Measurements from ENCODE around the gene ENTPD2. TPM values are rescaled to one million over a fixed set of nuclear protein-coding genes. Genes with fewer than 3 reads are reported as not detected.

The ENTPD2 gene
- total and polyA plus RNA-seq, 2 of the 4 experiments (the other 2 are of a cell fraction) = not detected

GRCh38 chr9:137021979-137022661 lies 31.7 kb downstream of the ENTPD2 start:
- H3K9me1 ChIP-seq (ENCODE audit: insufficient read depth, low read length) = peaks cover 4% of the 10 kb centered on the region; the same call in 1 of the 2 replicates
- 0 out of 2 replicates have a peak, but pooled peaks have one; percentile 1 for TF ChIP-seq USF2 (IDR thresholded peaks at IDR 0.05; ENCODE audit: low read depth, low read length)
- no peak for TF ChIP-seq MXI1 (IDR thresholded peaks at IDR 0.05; ENCODE audit: borderline replicate concordance, low read depth, low read length)
- TF ChIP-seq RCOR1 (IDR thresholded peaks at IDR 0.05; ENCODE audit: insufficient replicate concordance, low read length) = no peak
- TF ChIP-seq SMC3 (IDR thresholded peaks at IDR 0.05; ENCODE audit: low read depth, low read length) = no peak
- TF ChIP-seq CHD1 (IDR thresholded peaks at IDR 0.05; ENCODE audit: low read depth, low read length) = no peak
- TF ChIP-seq CEBPB (IDR thresholded peaks at IDR 0.05; ENCODE audit: low read depth, low read length) = no peak
- no peak for TF ChIP-seq MAFK (IDR thresholded peaks at IDR 0.05; ENCODE audit: low read depth, low read length)
- peak; percentile 93 for TF ChIP-seq MAZ (IDR thresholded peaks at IDR 0.05; ENCODE audit: borderline replicate concordance, low read depth, low read length)
- no peak overlapping the region for H3K14ac ChIP-seq (replicated peaks; ENCODE audit: low read depth, low read length)
- peaks cover under 1% of the 10 kb centered on the region for H3K4me1 ChIP-seq (ENCODE audit: control insufficient read depth, insufficient read depth, low read length)
- no peak overlapping the region for H3K4me3 ChIP-seq (ENCODE audit: insufficient read depth, low read depth, low read length)
- peaks cover 12% of the 10 kb centered on the region; the same call in 1 of the 2 replicates for H3K36me3 ChIP-seq (ENCODE audit: control insufficient read depth, insufficient read depth, low read length)
- H2AFZ ChIP-seq (replicated peaks; ENCODE audit: low read length, poor library complexity) = peak overlapping the region; percentile 41
- CTCF ChIA-PET = no interaction called here
- BruUV-seq (replicated peaks) = no TSS peak
- no peak overlapping the region for H3K56ac ChIP-seq (ENCODE audit: extremely low read depth, insufficient read depth, low read length)
- no peaks in the 10 kb centered on the region; the same call in 1 of the 2 replicates for H4K20me1 ChIP-seq (ENCODE audit: insufficient read depth, low read length)
- POLR2A ChIA-PET (ENCODE audit: unreplicated experiment) = no interaction called here
- in situ Hi-C loops (cut with MboI; ENCODE audit: low sequenced_read_pairs) (no loop called here), intact Hi-C loops (cut with micrococcal nuclease) (no loop called here), dilution Hi-C loops (cut with HindIII; ENCODE audit: low sequenced_read_pairs, unreplicated experiment) (no loop called here)
- WGBS, 2 experiments (ENCODE audit: extremely low coverage in 2 of 2, insufficient read length in 1 of 2) = 78% methylated on average over 12 of the region's 30 CpGs; no CpG with 5 or more reads in 1 of the 2 experiments
- H2AK5ac ChIP-seq (ENCODE audit: low read depth, low read length) = peak overlapping the region; percentile 3; the same call in 1 of the 2 replicates
- H2BK5ac ChIP-seq (ENCODE audit: low read depth, low read length, poor library complexity, severe bottlenecking) = no peak overlapping the region
- H3K9me3 ChIP-seq (ENCODE audit: control insufficient read depth, insufficient read depth, low read length) = no peaks in the 10 kb centered on the region
- no peak overlapping the region for H3K4ac ChIP-seq (ENCODE audit: low read depth, low read length)
- no peak overlapping the region for H4K5ac ChIP-seq (ENCODE audit: low read depth, low read length)
- no peak overlapping the region for H2AK9ac ChIP-seq (replicated peaks; ENCODE audit: low read depth, low read length, poor library complexity)
- H3K18ac ChIP-seq (ENCODE audit: low read depth, low read length) = no peak overlapping the region
- no peak overlapping the region for H2BK20ac ChIP-seq (ENCODE audit: low read depth, low read length)
- no peak overlapping the region for H2BK120ac ChIP-seq (ENCODE audit: low read depth, low read length)
- H3K9ac ChIP-seq (ENCODE audit: low read depth, low read length) = no peak overlapping the region
- DNase-seq (peak; percentile 68), ATAC-seq (ENCODE audit: low read depth) (peak; percentile 74)
- no peak overlapping the region for H4K8ac ChIP-seq (ENCODE audit: low read depth in 2 of 2, low read length in 2 of 2)
- H3K27ac ChIP-seq (ENCODE audit: insufficient read depth, low read length) = no peak overlapping the region
- peaks cover 0 to 2% of the 10 kb centered on the region in 2 experiments; a peak in 2 of 4 replicates for H3K79me1 ChIP-seq (ENCODE audit: low read depth in 1 of 2, low read length in 2 of 2)
- H2BK15ac ChIP-seq (ENCODE audit: low read depth, low read length) = no peak overlapping the region
- no peak overlapping the region for H4K91ac ChIP-seq (ENCODE audit: insufficient read depth, low read depth, low read length)
- H3K23ac ChIP-seq (ENCODE audit: low read depth, low read length) = no peak overlapping the region
- H3K27me3 ChIP-seq (ENCODE audit: control insufficient read depth, insufficient read depth, low read length) = no peaks in the 10 kb centered on the region
- no peak overlapping the region for H3K4me2 ChIP-seq (ENCODE audit: low read depth, low read length)

Data from IMR-90 (cell line).